H1 (cell line): ENCODE measurements around the gene TLCD2. TPM values are rescaled to one million over a fixed set of nuclear protein-coding genes. Genes with fewer than 3 reads are reported as not detected.

Source experiments
- CTCF ChIA-PET: fragments of 300-600 bp; sonication (Branson Sonifier 250); formaldehyde crosslinking; loops from one replicate; lab custom pipeline; 2021; ENCODE audit not compliant: partially characterized antibody; lab: Charles Lee
- POLR2A ChIA-PET: fragments of 300-600 bp; sonication (Branson Sonifier 250); formaldehyde crosslinking; loops from one replicate; lab custom pipeline; 2021; ENCODE audit warnings: inconsistent platforms; ENCODE audit not compliant: partially characterized antibody; lab: Charles Lee
- DNase-seq, 2 experiments: peaks; one replicate each; pipeline versions ENCODE4 v3.0.0 to v3.0.0-alpha.2; 2010 to 2022; ENCODE audit warnings: low spot score in 2 of 2, low read depth in 1 of 2, mixed read lengths in 1 of 2
- FAIRE-seq: peaks from 2 replicates; lab custom pipeline; 2011; peaks lifted over from hg19 to GRCh38; lab: Jason Lieb, UNC
- H2AFZ ChIP-seq: 2 replicates; pipeline ENCODE4 v1.8.1; 2012; ENCODE audit warnings: low read length, inconsistent platforms
- H2AK5ac ChIP-seq: 2 replicates; pipeline ENCODE4 v1.6.1; 2013; ENCODE audit warnings: low read depth, low read length
- H2BK120ac ChIP-seq: replicated peaks from 2 replicates; pipeline ENCODE3; 2013; ENCODE audit warnings: low read depth, low read length, inconsistent platforms
- H2BK12ac ChIP-seq: 2 replicates; pipeline ENCODE4 v1.6.1; 2013; ENCODE audit warnings: low read depth, low read length
- H2BK15ac ChIP-seq: 2 replicates; pipeline ENCODE4 v1.6.1; 2013; ENCODE audit warnings: low read length
- H2BK20ac ChIP-seq: 2 replicates; pipeline ENCODE4 v1.6.1; 2013; ENCODE audit warnings: low read length
- H2BK5ac ChIP-seq: 2 replicates; pipeline ENCODE4 v1.6.1; 2013; ENCODE audit warnings: low read depth, low read length
- H3K14ac ChIP-seq: 2 replicates; pipeline ENCODE4 v1.6.1; 2013; ENCODE audit warnings: inconsistent platforms; ENCODE audit not compliant: insufficient read length
- H3K18ac ChIP-seq: 2 replicates; pipeline ENCODE4 v1.6.1; 2013; ENCODE audit warnings: low read length; ENCODE audit errors: extremely low read depth
- H3K23ac ChIP-seq: 2 replicates; pipeline ENCODE4 v1.6.1; 2013; ENCODE audit warnings: inconsistent platforms; ENCODE audit not compliant: insufficient read length
- H3K23me2 ChIP-seq: 2 replicates; pipeline ENCODE4 v1.6.1; 2013; ENCODE audit warnings: low read depth, low read length
- H3K27ac ChIP-seq: 2 replicates; pipeline ENCODE4 v1.6.1; 2011; ENCODE audit warnings: low read depth, low read length, inconsistent platforms
- H3K27me3 ChIP-seq, 4 experiments: replicated peaks in 1 of 4; 1 replicate in 1 of 4; 2 replicates in 3 of 4; pipeline versions ENCODE4 v1.6.1 to v1.8.1; 2011 to 2013; ENCODE audit warnings: low read length in 3 of 4, mild to moderate bottlenecking in 3 of 4, inconsistent platforms in 2 of 4, mixed read lengths in 2 of 4, moderate library complexity in 1 of 4; ENCODE audit not compliant: control insufficient read depth in 3 of 4, insufficient read depth in 3 of 4; ENCODE audit errors: extremely low read depth in 1 of 4
- H3K36me3 ChIP-seq, 4 experiments: 2 replicates each; pipeline versions ENCODE4 v1.6.1 to v1.8.1; 2011 to 2013; ENCODE audit warnings: mild to moderate bottlenecking in 4 of 4, low read length in 3 of 4, moderate library complexity in 2 of 4, control low read depth in 1 of 4, inconsistent platforms in 1 of 4; ENCODE audit not compliant: insufficient read depth in 4 of 4, control insufficient read depth in 2 of 4
- H3K4ac ChIP-seq: replicated peaks from 2 replicates; pipeline ENCODE3; 2013; ENCODE audit warnings: low read length, low read depth, mixed read lengths, inconsistent platforms; ENCODE audit not compliant: insufficient read length
- H3K4me1 ChIP-seq, 4 experiments: replicated peaks in 1 of 4; 1 replicate in 1 of 4; 2 replicates in 3 of 4; pipeline versions ENCODE4 v1.6.1 to v1.8.1; 2011 to 2013; ENCODE audit warnings: low read length in 3 of 4, inconsistent platforms in 2 of 4, mixed read lengths in 1 of 4; ENCODE audit not compliant: insufficient read depth in 4 of 4, control insufficient read depth in 3 of 4
- H3K4me2 ChIP-seq, 2 experiments: 2 replicates each; pipeline versions ENCODE4 v1.6.1 to v1.8.1; 2011 to 2013; ENCODE audit warnings: low read depth in 2 of 2, low read length in 2 of 2, control low read depth in 1 of 2, inconsistent platforms in 1 of 2, mild to moderate bottlenecking in 1 of 2; ENCODE audit not compliant: insufficient read depth in 1 of 2
- H3K4me3 ChIP-seq, 4 experiments: fragments of 200-600, 300-600 bp in 1 of 4; sonication (generic), shearing (Covaris generic), sonication (Bioruptor Twin) in 1 of 4; 2 replicates each; pipeline versions ENCODE4 v1.5.1 to v1.8.1; 2011 to 2016; ENCODE audit warnings: low read length in 4 of 4, low read depth in 3 of 4, control low read depth in 2 of 4, inconsistent platforms in 2 of 4, mild to moderate bottlenecking in 2 of 4, mixed read lengths in 1 of 4, moderate library complexity in 1 of 4; ENCODE audit not compliant: insufficient read depth in 2 of 4; ENCODE audit errors: extremely low read depth in 1 of 4
- H3K56ac ChIP-seq: replicated peaks from 2 replicates; pipeline ENCODE3; 2013; ENCODE audit warnings: low read depth, mild to moderate bottlenecking, mixed read lengths, low read length, inconsistent platforms; ENCODE audit not compliant: insufficient read length
- H3K79me1 ChIP-seq: 2 replicates; pipeline ENCODE4 v1.6.1; 2013; ENCODE audit warnings: low read depth, low read length, control low read depth
- H3K79me2 ChIP-seq, 2 experiments: 2 replicates each; pipeline versions ENCODE4 v1.6.1 to v1.8.1; 2012 to 2013; ENCODE audit warnings: low read length in 2 of 2, mild to moderate bottlenecking in 2 of 2, inconsistent platforms in 1 of 2; ENCODE audit not compliant: insufficient read depth in 2 of 2, control insufficient read depth in 1 of 2
- H3K9ac ChIP-seq, 4 experiments: replicated peaks in 1 of 4; 1 replicate in 1 of 4; 2 replicates in 3 of 4; pipeline versions ENCODE4 v1.6.1 to v1.8.1; 2011 to 2013; ENCODE audit warnings: low read depth in 3 of 4, low read length in 3 of 4, control low read depth in 2 of 4, mild to moderate bottlenecking in 2 of 4, moderate library complexity in 2 of 4, inconsistent platforms in 1 of 4; ENCODE audit errors: extremely low read depth in 1 of 4
- H3K9me3 ChIP-seq, 2 experiments: 2 replicates each; pipeline versions ENCODE4 v1.6.1 to v1.8.1; 2012 to 2013; ENCODE audit warnings: mild to moderate bottlenecking in 2 of 2, moderate library complexity in 2 of 2, control low read depth in 1 of 2, inconsistent platforms in 1 of 2, low read depth in 1 of 2, low read length in 1 of 2, mixed read lengths in 1 of 2; ENCODE audit not compliant: insufficient read depth in 2 of 2
- H4K20me1 ChIP-seq, 2 experiments: replicated peaks in 1 of 2; 2 replicates each; pipeline versions ENCODE3 to v1.8.1; 2011 to 2013; ENCODE audit warnings: inconsistent platforms in 2 of 2, low read length in 2 of 2, mild to moderate bottlenecking in 1 of 2; ENCODE audit not compliant: insufficient read depth in 2 of 2, control insufficient read depth in 1 of 2
- H4K5ac ChIP-seq: 2 replicates; pipeline ENCODE4 v1.6.1; 2013; ENCODE audit warnings: low read length, low read depth, mixed read lengths, inconsistent platforms; ENCODE audit not compliant: insufficient read length
- H4K8ac ChIP-seq: 2 replicates; pipeline ENCODE4 v1.8.0; 2013; ENCODE audit warnings: mild to moderate bottlenecking, moderate library complexity, low read length, inconsistent platforms; ENCODE audit not compliant: insufficient read depth; ENCODE audit errors: extremely low read depth
- H4K91ac ChIP-seq: replicated peaks from 2 replicates; pipeline ENCODE3; 2013; ENCODE audit warnings: low read length, mixed read lengths, inconsistent platforms; ENCODE audit not compliant: insufficient read length
- CTCF ChIP-seq, 3 experiments: IDR thresholded peaks; 1 replicate in 2 of 3; 2 replicates in 1 of 3; pipeline versions ENCODE4 v1.5.1 to v1.6.1; 2011; ENCODE audit warnings: low read length in 3 of 3, mild to moderate bottlenecking in 3 of 3, inconsistent platforms in 2 of 3, low read depth in 1 of 3, moderate library complexity in 1 of 3; ENCODE audit not compliant: insufficient read depth in 1 of 3; ENCODE audit errors: control extremely low read depth in 1 of 3
- E2F6 ChIP-seq: IDR thresholded peaks from 2 replicates; pipeline ENCODE4 v1.6.1; 2012; ENCODE audit warnings: inconsistent platforms
- JUND ChIP-seq: IDR thresholded peaks from 2 replicates; pipeline ENCODE4 v1.6.1; 2011; ENCODE audit warnings: mild to moderate bottlenecking, improper control_type of control experiment, low read length
- KDM1A ChIP-seq: fragments of 200-600, 300-600 bp; sonication (generic); IDR thresholded peaks from 2 replicates; pipeline ENCODE4 v1.7.1; 2016; ENCODE audit warnings: mild to moderate bottlenecking, low read length, borderline replicate concordance
- KDM4A ChIP-seq: IDR thresholded peaks from one replicate; pipeline ENCODE4 v1.7.1; 2012; ENCODE audit warnings: low read depth, mild to moderate bottlenecking, moderate library complexity, low read length, inconsistent platforms; ENCODE audit not compliant: severe bottlenecking
- KDM5A ChIP-seq: fragments of 200-600 bp; IDR thresholded peaks from 2 replicates; pipeline ENCODE4 v1.7.1; 2012; ENCODE audit warnings: mild to moderate bottlenecking, low read length, inconsistent platforms, mixed read lengths
- MAFK ChIP-seq: IDR thresholded peaks from 2 replicates; pipeline ENCODE4 v1.6.1; 2012; ENCODE audit warnings: low read depth, mild to moderate bottlenecking, improper control_type of control experiment, low read length
- NRF1 ChIP-seq: IDR thresholded peaks from 2 replicates; pipeline ENCODE4 v1.6.1; 2011; ENCODE audit warnings: mild to moderate bottlenecking, low read depth, low read length, improper control_type of control experiment
- SP2 ChIP-seq: IDR thresholded peaks from 2 replicates; pipeline ENCODE4 v1.6.1; 2012; ENCODE audit warnings: mild to moderate bottlenecking, low read length, inconsistent platforms
- YY1 ChIP-seq: IDR thresholded peaks from 2 replicates; pipeline ENCODE4 v1.6.1; 2011; ENCODE audit warnings: low read depth, mild to moderate bottlenecking, low read length
- WGBS, 2 experiments: shearing (Covaris generic) in 1 of 2; methylation state at CpG; one replicate each; pipeline versions ENCODE4 v1.1.6 to v1.1.7; 2013 to 2015; ENCODE audit warnings: low lambda C conversion rate in 2 of 2, mixed read lengths in 2 of 2, inconsistent platforms in 1 of 2, low coverage in 1 of 2, missing lambda C conversion rate in 1 of 2; ENCODE audit not compliant: insufficient replicate concordance in 2 of 2, insufficient coverage in 1 of 2, insufficient read length in 1 of 2; ENCODE audit errors: extremely low coverage in 1 of 2, missing lambda C conversion rate in 1 of 2; 5-methylcytosine and 5-hydroxymethylcytosine counted together
- polyA plus RNA-seq, 7 experiments: library from polyadenylated mRNA; depleted of rRNA in 3 of 7; stranded (reverse) in 5 of 7; unstranded in 2 of 7; fragments of >200 nt in 5 of 7; fragments of 200-250 nt in 2 of 7; gene quantifications; 1 replicate in 5 of 7; 2 replicates in 1 of 7; 4 replicates in 1 of 7; pipeline versions ENCODE4 v1.2.1 to v1.2.3, GENCODE V29; 2011 to 2013; ENCODE audit warnings: missing spikeins in 2 of 7, mixed read lengths in 2 of 7
- total RNA-seq: library from RNA; stranded (reverse); fragmentation: NEBNext Ultra II Directional; extraction: Animal tissue kit (Norgen Biotek cat#: 25700); gene quantifications from 2 replicates; pipeline ENCODE4 v1.2.1, GENCODE V29; 2021

The TLCD2 gene
- total and polyA plus RNA-seq, 2 of the 8 experiments (the other 6 are each of a cell fraction or from before 2014, with no cell fraction given), result 0.47 to 1.4 TPM

- Histone ChIP-seq H3K18ac (no peak overlapping the region), H4K20me1 (no peaks in the 10 kb centered on the region), H3K4me3 (no peak overlapping the region), H2BK5ac (no peak overlapping the region), H2BK12ac (no peak overlapping the region), H3K4me2 (no peak overlapping the region), H2BK15ac (no peak overlapping the region), H3K14ac (no peak overlapping the region), H4K8ac (no peak overlapping the region), H3K9ac (no peak overlapping the region), H3K27ac (no peak overlapping the region), H3K4me1 (no peaks in the 10 kb centered on the region), H4K5ac (no peak overlapping the region), H3K23me2 (no peaks in the 10 kb centered on the region), H2AK5ac (no peak overlapping the region), H3K79me1 (no peaks in the 10 kb centered on the region), H3K9me3 (peaks cover 0 to 12% of the 10 kb centered on the region in 2 experiments; a peak in 1 of 4 replicates), H4K91ac (no peak overlapping the region), H3K79me2 (no peaks in the 10 kb centered on the region), H3K23ac (no peak overlapping the region), H3K4ac (no peak overlapping the region), H2BK120ac (no peak overlapping the region), H3K56ac (no peak overlapping the region), H2AFZ (no peak overlapping the region), H2BK20ac (no peak overlapping the region), H3K27me3 (no peaks in the 10 kb centered on the region), H3K36me3 (no peaks in the 10 kb centered on the region)
- POLR2A ChIA-PET, result interaction anchor here (0.8 kb wide), 1 partner anchor 14 kb away, joined by 4 read pairs; no protein-coding TSS in a partner anchor
- FAIRE-seq (no peak), DNase-seq (no peak)
- whole genome bisulfite sequencing, 2 experiments, result 83% methylated on average over 2 of the region's 8 CpGs; no CpG with 5 or more reads in 1 of the 2 experiments
- CTCF ChIA-PET, result interaction anchor here (0.9 to 1.2 kb wide), 2 partner anchors 93 to 158 kb away, joined by 3 read pairs; no protein-coding TSS in a partner anchor
- TF ChIP-seq NRF1 (no peak), YY1 (no peak), KDM4A (no peak), E2F6 (no peak), KDM1A (no peak), SP2 (no peak), CTCF (IDR thresholded peaks at IDR 0.05; ENCODE audit: control extremely low read depth in 1 of 3, insufficient read depth in 1 of 3, low read depth in 1 of 3, low read length in 3 of 3) (no peak), MAFK (no peak), JUND (no peak), KDM5A (no peak)
Measured at GRCh38 chr17:1690544-1691221, 19.5 kb downstream of the TLCD2 start.
